RWPE2 (cell line): Measurements from ENCODE around the gene TCTN1.

Source experiments
- ATAC-seq: fragments of 200-7000 bp; cut with Tn5 transposase; 3 replicates; pipeline ENCODE4 v1.9.1; 2021; ENCODE audit warnings: low read depth
- DNase-seq: peaks from one replicate; pipeline ENCODE4 v3.0.0-alpha.2; 2020; ENCODE audit warnings: low spot score
- H3K27ac ChIP-seq: fragments of 450-650 bp; 2 replicates; pipeline ENCODE4 v1.5.1; 2017; ENCODE audit warnings: mild to moderate bottlenecking; ENCODE audit not compliant: poor library complexity, severe bottlenecking
- H3K27me3 ChIP-seq: fragments of 250-450 bp; sonication (Bioruptor Pico); 2 replicates; pipeline ENCODE4 v1.5.1; 2021; ENCODE audit warnings: mild to moderate bottlenecking, moderate library complexity; ENCODE audit not compliant: insufficient read depth, poor library complexity, severe bottlenecking
- H3K36me3 ChIP-seq: fragments of 250-450 bp; sonication (Bioruptor Pico); 2 replicates; pipeline ENCODE4 v1.5.1; 2020; ENCODE audit warnings: low read depth, mild to moderate bottlenecking, moderate library complexity
- H3K4me1 ChIP-seq: fragments of 250-450 bp; sonication (Bioruptor Pico); 2 replicates; pipeline ENCODE4 v1.5.1; 2021; ENCODE audit warnings: mild to moderate bottlenecking, moderate library complexity; ENCODE audit not compliant: insufficient read depth, poor library complexity, severe bottlenecking
- H3K4me3 ChIP-seq: fragments of 250-450 bp; sonication (Bioruptor Pico); 2 replicates; pipeline ENCODE4 v1.5.1; 2021; ENCODE audit warnings: mild to moderate bottlenecking, moderate library complexity; ENCODE audit not compliant: severe bottlenecking
- H3K9me3 ChIP-seq: fragments of 250-450 bp; sonication (Bioruptor Pico); 2 replicates; pipeline ENCODE4 v1.5.1; 2021; ENCODE audit warnings: mild to moderate bottlenecking, moderate library complexity; ENCODE audit not compliant: severe bottlenecking
- CTCF ChIP-seq: fragments of 450-650 bp; IDR thresholded peaks from one replicate; pipeline ENCODE4 v1.5.1; 2017; ENCODE audit warnings: mild to moderate bottlenecking, moderate library complexity; ENCODE audit not compliant: poor library complexity, severe bottlenecking

TCTN1 gene

GRCh38 chr12:110668480-110669192, 54.7 kb downstream of the TCTN1 start:
- H3K27me3 ChIP-seq: no peaks in the 10 kb centered on the region
- no peak for TF ChIP-seq CTCF
- H3K9me3 ChIP-seq: no peaks in the 10 kb centered on the region
- ATAC-seq (no peak), DNase-seq (no peak)
- no peaks in the 10 kb centered on the region for H3K36me3 ChIP-seq
- no peaks in the 10 kb centered on the region for H3K4me1 ChIP-seq
- H3K27ac ChIP-seq: no peak overlapping the region
- H3K4me3 ChIP-seq: no peak overlapping the region

GRCh38 chr12:110669193-110669502, 55.2 kb downstream of the TCTN1 start:
- H3K27ac ChIP-seq: no peak overlapping the region

GRCh38 chr12:110670161-110670701, 56.3 kb downstream of the TCTN1 start:
- Histone ChIP-seq H3K9me3 (no peaks in the 10 kb centered on the region), H3K4me3 (no peak overlapping the region), H3K27ac (no peak overlapping the region), H3K4me1 (no peaks in the 10 kb centered on the region), H3K36me3 (no peaks in the 10 kb centered on the region), H3K27me3 (no peaks in the 10 kb centered on the region)
- no peak for ATAC-seq
- no peak for TF ChIP-seq CTCF
- DNase-seq: no peak

More at GRCh38 chr12:110669193-110669502, 55.2 kb downstream of the TCTN1 start:
- H3K4me1 ChIP-seq: no peaks in the 10 kb centered on the region
- no peaks in the 10 kb centered on the region for H3K36me3 ChIP-seq
- no peak for DNase-seq
- no peaks in the 10 kb centered on the region for H3K9me3 ChIP-seq
- no peak for ATAC-seq
- no peaks in the 10 kb centered on the region for H3K27me3 ChIP-seq
- no peak for TF ChIP-seq CTCF
- no peak overlapping the region for H3K4me3 ChIP-seq

GRCh38 chr12:110676171-110676570, 62.2 kb downstream of the TCTN1 start:
- no peak overlapping the region for H3K4me3 ChIP-seq
- H3K27me3 ChIP-seq: no peaks in the 10 kb centered on the region
- H3K4me1 ChIP-seq: no peaks in the 10 kb centered on the region
- no peaks in the 10 kb centered on the region for H3K36me3 ChIP-seq
- no peaks in the 10 kb centered on the region for H3K9me3 ChIP-seq
- TF ChIP-seq CTCF: no peak
- no peak for ATAC-seq
- no peak for DNase-seq
- H3K27ac ChIP-seq: no peak overlapping the region

GRCh38 chr12:110677206-110677911, 63.4 kb downstream of the TCTN1 start:
- no peak for TF ChIP-seq CTCF
- no peak overlapping the region for H3K4me3 ChIP-seq
- no peak overlapping the region for H3K27ac ChIP-seq
- H3K4me1 ChIP-seq: no peaks in the 10 kb centered on the region
- no peaks in the 10 kb centered on the region for H3K9me3 ChIP-seq
- DNase-seq (no peak), ATAC-seq (no peak)
- no peaks in the 10 kb centered on the region for H3K27me3 ChIP-seq
- no peaks in the 10 kb centered on the region for H3K36me3 ChIP-seq
